Right renal cortex interstitium (tissue), 3 donors: ENCODE results near the gene BRMS1. TPM values are rescaled to one million over a fixed set of nuclear protein-coding genes. Genes with fewer than 3 reads are reported as not detected.
"Not testable (repeated sequence)": the region's sequence is repeated elsewhere in the genome, so short reads cannot be mapped to it uniquely, and the experiment has no call there.

Source experiments
- DNase-seq, 3 donors: peaks; one replicate each; pipeline ENCODE4 v3.0.0-alpha.2; 2013; ENCODE audit warnings: low read depth in 3 of 3, low spot score in 2 of 3
- polyA plus RNA-seq, 3 donors: library from polyadenylated mRNA; unstranded; fragments of 120-200 nt; gene quantifications; one replicate each; pipeline ENCODE4 v1.2.1, GENCODE V29; 2013; ENCODE audit not compliant: insufficient read length in 3 of 3

The BRMS1 gene
- polyA plus RNA-seq, 3 donors, result 30.7 to 32.0 (median 31.3) TPM

DNA sequence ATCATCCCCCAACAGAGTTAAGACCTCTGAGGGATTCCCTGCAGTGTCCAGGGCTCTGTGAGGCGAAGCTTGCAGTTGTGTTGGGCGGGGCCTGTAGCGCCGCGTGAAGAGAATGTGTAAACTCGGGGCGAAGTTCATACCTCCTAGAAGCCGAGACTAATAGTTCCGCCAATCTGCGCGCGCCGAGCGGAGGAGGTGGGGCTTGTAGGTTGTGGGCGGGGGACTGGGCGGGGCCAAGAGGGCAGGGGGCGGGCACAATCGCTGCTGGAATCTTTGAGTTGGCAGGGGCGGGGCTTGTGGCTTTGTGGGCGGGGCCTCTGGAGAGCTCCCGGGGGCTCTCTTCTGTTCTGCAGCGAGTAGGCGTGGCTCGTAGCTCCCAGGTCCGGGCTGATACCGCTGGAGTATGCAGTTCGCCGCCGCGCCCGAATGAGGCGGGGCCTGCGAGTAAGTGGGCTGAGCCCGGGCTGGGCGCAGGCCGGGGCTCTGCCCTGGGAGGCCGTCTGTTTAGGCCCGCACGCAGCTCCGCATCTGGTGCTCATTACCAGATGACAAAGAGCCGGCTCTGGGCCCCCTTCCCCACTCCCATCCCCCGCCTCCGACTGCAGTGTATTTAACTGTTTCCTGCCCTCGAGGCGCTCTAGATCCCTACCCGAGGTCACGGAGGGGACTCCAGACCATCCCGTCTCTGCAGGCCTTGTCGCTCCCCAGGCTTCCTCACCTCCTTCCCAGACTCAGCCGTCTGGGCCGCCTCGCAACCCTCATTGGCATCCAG is 32.2 kb downstream of the BRMS1 start:
- DNase-seq, result peak in 2 of 3 donors; percentile 94 to 95

DNA sequence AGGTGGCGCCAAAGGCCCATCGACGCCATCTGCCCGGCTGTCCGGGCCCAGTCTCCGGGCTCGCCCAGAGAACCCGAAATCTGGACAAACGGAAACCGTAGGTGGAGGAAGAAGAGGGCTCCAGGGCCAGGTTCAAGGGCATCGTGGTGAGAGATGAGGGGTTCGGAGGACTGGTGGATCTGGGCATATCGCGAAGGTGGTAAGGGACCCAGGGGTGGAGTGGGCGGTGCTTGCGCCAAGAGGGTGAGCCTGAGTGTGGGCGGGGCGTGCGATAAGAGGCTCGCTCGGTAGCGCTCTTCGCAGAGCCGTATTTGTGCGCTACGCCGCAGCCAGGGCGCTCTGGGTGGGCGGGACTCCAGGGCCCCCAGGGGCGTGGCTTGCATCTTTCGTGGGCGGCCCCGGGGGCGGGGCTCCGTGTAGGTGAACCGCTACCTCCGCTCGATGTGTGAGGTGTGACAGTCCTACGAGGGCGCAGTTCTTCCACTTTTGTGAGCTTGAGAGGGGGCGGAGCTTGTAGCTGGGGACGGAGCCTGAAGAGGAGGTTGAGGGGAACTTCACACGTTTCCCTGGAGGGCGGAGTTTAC is 32.8 kb downstream of the BRMS1 start:
- DNase-seq, result peak; percentile 82 to 89 (median 83)

DNA sequence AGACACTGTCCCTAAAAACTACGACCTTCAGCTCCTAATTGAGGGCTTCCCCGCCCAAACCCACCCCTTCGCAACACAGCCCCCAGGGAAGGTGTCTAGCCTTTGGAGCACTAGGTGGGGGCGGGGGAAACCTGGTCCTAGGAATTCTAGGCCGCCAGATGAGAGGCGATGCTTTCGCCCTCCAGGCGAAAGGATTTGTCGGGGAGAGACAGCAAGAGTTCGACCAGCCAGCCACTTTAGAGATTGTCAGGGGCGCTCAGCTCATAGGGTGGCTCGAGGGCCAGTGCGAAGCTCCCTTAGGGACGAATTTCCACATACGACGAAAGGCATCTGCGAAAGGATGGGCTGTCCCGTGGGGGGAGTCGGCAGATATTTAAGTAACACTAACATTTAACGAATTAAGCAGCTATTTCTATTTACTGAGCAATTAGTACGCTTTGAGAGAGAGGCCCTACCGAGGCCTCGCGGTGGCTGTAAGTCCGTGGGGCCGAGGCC is 33.4 kb downstream of the BRMS1 start:
- DNase-seq, result no peak

DNA sequence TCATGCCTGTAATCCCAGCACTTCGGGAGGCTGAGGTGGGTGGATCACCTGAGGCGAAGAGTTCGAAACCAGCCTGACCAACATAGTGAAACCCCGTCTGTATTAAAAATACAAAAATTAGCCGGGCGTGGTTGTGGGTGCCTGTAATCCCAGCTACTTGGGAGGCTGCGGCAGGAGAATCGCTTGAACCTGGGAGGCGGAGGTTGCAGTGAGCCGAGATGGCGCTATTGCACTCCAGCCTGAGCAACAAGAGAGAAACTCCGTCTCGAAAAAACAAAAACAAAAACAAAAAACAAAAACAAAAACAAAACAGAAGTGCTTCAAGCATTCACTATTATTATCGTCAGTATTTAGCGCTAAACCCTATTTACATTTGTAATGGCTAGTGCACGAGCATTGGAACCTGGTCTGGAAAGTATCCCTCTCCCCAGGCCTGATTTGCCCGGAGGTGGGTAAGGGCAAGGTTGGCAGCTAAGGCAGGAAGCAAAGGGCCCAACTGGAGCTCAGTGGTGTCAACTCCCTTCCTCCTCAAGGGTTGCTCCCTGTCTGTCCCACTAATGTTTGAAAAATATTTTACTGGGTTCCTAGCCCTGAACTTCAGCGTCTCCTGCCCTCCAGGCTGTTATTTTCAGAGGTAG is 34.0 kb downstream of the BRMS1 start:
- DNase-seq, result not testable (repeated sequence)

DNA sequence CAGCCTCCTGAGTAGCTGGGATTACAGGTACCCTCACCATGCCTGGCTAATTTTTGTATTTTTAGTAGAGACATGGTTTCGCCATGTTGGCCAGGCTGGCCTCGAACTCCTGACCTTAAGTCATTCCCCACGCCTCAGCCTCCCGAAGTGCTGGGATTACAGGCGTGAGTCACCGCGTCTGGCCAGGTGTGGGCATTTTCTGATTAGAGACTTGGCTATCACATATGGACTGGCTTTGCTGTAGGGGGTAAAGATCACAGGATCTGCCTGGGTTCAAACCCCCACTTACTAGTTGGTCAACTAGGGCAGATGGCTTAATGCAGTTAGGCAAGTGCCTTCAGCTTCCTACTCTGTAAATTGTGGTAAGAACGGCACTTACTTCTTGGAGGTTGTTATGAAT is 34.6 kb downstream of the BRMS1 start:
- DNase-seq, result no peak

DNA sequence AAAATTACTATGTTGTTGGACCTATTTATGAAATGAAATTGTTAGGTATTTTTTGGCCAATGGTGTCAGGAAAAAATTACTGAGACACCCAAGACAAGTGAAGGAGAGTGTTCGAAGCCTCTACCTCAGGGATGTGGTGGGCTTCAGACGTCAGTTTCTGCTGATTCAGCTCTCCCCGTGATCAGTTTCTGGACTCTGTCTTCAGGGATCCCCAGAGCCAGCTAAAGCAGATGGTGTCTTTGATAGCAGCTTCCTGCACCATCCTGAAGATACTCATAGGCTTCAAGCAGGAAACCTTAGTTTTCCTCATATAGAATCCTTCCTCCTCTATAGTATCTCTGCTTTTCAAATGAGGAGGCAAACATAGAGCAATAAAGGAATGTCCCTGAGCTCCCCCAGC is 35.4 kb downstream of the BRMS1 start:
- DNase-seq, result no peak

DNA sequence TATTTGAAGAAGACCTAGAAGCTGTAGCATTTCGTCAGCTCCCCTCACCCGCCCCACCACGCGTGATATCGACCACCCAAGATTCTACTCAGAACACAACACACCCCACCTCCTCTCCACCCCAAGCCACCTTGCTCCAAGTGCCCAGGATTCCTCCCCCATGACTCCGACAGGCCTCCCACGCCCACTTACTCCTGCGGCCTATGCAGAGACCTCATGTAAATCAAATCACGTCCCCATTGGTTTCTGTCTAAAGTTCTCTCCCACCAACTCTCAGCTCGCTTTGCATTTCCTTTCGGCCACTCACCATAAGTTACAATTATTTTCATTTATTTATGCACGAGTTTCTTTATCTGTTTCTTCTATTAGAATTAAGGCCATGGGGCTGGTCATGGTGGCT is 42.2 kb downstream of the BRMS1 start:
- no peak for DNase-seq

DNA sequence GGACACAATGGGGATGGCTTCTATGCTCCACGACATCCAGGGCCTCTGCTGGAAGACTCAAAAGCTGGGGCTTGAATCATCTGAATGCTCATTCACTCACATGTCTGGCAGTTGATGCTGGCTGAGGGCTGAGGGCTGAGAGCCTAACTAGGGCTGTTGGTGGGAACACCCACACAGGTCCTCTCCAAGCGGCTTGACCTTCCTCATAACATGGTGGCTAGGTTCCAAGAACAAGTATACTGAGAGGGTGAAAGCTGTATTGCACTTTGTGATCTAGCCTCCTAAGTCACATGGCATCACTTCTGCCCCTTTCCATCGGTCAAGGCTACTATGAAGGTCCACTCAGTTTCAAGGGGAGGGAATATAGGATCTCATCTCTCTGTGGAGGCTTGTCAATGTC is 45.7 kb downstream of the BRMS1 start:
- no peak for DNase-seq

DNA sequence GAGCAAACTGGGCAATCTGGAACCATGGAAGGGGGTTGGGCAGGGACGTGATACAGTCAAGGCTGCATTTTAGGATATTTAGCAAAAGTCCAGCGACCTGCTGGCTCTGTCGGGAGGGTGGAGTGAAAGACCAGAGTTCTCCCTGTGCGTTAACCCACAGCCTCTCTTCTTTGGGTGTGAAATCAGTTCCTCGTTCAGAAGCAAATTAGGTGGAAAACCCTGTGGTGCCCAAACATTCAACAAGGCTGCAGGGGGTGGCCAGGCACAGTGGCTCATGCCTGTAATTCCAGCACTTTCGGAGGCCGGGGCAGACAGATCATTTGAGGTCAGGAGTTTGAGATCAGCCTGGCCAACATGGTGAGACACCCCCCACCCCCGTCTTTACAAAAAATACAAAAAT is 47.3 kb downstream of the BRMS1 start:
- DNase-seq, result no peak

DNA sequence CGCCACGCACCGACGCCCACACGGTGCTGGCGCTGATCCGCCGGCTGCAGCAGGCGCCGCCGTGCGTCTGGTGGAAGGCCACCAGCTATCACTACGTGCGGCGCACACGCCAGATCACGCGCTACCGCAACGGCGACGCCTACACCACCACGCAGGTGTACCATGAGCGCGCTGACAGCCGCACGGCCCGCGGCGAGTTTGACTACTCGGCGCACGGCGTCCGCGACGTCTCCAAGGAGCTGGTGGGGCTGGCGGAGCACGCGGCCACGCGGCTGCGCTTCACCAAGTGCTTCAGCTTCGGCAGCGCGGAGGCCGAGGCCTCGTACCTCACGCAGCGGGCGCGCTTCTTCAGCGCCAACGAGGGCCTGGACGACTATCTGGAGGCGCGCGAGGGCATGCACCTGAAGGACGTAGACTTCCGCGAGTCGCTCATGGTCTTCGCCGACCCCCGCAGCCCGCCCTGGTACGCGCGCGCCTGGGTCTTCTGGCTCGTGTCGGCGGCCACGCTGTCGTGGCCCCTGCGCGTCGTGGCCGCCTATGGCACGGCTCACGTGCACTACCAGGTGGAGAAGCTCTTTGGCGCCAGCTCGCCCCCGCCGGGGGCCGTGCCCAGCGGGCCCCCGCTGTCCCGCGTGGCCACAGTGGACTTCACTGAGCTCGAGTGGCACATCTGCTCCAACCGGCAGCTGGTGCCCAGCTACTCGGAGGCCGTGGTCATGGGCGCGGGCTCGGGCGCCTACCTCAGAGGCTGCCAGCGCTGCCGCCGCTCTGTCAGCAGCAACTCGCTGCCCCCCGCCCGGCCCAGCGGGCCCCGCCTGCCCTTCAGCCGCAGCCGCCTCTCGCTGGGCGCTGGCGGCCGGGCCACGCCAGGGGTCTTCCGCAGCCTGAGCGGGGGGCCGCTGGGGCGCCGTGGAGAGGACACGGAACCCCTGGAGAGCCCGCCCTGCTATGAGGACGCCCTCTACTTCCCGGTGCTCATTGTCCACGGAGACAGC is 50.0 kb downstream of the BRMS1 start:
- DNase-seq, result no peak

DNA sequence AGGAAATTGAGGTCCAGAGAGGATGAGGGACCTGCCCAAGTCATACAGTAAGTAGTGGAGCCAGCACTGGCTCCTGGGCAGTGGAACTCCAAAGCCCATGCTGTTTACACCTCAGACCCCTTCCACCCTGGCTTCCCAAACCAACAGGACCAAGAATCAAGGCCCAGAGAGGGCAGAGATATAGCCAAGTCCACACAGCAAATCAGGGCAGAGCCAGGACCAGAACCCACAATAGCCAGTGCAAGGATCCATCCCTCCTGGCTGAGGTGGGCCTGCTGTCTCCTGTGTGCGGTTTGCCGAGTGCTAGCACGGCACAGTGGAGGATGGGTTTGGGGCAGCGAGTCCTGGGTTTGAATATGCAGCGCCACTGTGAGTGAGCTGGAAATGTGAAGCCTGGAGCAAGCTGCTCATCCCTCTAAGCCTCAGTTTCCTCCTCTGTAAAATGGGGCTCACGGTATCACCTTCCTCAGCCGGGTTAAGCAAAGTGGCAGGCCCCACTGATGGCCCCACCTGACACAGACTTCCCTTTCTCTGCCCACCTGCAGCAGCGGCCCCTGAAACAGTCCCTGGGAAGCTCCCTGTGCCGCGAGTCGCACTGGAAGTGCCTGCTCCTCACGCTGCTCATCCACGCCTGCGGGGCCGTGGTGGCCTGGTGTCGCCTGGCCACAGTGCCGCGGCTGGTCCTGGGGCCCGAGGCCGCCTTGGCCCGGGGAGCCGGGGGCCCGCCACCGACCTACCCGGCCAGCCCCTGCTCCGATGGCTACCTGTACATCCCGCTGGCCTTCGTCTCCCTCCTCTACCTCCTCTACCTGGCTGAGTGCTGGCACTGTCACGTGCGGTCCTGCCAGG is 50.9 kb downstream of the BRMS1 start:
- no peak for DNase-seq

DNA sequence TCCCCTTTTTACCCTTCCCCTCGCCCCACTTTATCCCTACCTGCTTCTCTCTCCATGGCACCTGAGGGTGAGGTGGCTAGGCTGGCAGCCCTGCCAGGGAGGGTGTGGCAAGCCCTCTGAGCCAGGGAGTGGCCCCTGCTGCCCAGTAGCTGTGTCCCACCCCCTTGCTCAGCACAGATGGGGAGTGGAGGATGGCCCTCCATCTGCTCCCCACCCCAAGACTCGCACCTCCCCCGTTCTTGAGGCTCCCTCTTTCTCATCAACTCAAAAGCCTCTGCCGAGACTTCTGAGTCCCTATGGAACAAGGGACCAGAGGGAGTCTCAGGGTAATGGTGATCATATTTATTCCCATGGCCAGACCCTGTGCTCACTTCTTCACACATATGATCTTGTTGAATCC is 51.6 kb downstream of the BRMS1 start:
- no peak for DNase-seq

DNA sequence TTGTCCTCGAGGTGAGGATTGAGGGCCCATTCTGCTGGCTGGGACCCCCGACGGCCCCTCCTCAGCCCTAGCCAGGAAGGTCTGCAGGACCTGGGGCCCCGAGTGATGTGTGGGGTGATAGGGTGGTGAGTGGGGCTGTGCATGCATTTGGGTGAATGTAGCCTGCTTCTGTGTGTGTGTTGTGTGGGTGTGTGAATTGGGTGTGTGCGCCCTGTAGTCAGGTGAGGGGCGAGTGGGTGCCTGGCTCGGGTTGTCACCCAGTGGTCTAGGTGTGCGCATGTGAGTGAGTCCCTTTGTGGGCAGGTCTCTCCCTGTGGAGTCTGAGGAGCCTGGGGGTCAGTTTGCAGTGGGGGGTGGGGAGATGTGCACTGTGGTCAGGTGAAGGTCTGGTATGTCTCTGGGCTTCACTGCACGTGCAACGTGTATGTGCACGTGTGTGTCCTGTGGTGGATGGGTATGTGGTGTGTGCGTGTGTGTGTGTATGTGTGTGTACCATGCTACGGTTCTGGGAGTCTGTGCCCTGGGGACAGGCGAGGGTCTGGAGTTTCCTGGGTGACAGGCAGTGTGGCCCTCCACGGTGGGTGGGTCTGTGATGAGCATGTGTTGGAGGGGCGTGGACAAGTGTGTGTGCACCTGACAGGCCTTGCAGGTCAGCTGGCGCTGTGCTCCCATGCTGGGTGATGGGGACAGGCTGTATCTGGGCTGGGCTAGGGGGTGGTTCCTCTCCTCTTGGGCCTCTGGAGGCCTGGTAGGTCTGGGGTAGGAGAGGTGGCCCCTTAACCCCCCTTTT is 52.2 kb downstream of the BRMS1 start:
- no peak for DNase-seq

DNA sequence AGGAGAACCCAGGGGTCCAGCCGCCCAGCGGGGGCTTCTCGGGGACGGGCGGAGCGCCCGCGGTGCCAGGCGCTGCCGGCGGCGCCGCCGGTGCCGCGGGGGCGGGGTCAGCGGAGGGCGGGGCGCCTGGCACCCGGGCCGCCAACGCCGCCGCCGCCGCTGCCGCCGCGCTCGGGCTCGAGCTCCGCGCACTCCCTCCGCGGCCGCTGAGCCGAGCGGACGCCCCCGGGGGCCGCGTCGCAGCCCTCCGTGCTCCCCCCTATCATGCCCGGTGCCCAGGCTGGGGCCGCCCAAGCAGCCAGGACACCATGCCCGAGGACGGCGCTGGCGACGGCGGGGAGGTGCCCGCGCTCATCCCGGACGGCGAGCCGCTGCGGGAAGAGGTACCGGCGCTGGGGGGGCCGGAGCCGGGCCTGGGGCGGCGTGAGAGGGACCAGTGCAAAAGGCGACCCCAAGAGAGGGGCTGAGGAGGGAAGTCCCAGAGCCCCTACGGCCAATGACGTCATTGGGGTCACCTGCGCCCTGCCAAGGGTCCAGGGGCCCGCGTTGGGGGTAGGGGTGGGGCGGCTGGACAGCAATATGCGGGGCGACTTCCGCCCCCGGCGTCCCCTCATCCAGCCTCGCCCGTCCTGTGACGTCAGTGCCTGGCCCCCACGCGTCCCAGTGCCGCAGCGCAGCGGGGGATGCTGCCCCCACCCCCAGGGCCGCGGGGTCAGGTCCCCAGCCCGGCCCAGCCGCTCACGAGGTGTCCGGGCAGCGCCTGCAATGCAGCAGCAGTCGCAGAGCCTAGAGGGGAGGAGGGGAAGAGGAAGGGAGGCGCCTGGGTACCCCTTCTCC is 53.0 kb downstream of the BRMS1 start, which contains the start of gene TMEM151A:
Gene TMEM151A, plus strand, starts transcription at position 189 of the 837 bp plus-strand sequence. Its CDS starts 120 bp downstream, at position 309.
- DNase-seq, result no peak

DNA sequence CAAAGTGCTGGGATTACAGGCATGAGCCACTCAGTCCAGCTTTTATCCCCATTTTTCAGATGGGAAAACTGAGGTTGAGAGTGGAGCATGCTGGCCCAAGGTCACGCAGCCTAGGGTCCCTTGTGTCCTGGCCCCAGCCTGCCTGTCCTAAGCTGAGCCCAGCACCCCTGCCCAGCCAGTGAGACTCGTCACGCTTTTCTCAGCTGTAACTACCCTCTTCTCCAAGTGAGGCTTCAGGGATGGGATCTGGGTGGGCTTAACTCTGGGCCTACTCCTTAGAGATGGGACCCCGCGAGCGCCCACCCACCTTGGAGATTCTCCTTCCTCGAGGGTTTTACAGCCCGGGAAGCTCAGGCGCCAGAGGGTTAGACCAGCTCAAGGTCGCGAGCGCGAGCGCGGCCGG is 53.6 kb downstream of the BRMS1 start:
- no peak for DNase-seq

DNA sequence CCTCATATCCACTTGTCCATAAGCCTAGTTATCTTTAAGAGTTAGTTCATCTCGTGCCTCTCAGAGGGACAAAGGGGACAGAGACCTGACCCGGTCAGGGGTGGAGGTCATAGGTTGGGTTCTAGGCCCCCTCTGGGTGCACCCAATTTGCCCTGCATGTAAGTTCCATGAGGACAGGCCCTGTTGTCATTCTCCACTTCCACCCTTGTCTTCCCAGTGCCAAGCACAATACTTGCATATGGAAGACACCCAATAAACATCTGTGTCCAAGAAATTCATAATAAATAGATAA is 54.6 kb downstream of the BRMS1 start:
- no peak for DNase-seq

DNA sequence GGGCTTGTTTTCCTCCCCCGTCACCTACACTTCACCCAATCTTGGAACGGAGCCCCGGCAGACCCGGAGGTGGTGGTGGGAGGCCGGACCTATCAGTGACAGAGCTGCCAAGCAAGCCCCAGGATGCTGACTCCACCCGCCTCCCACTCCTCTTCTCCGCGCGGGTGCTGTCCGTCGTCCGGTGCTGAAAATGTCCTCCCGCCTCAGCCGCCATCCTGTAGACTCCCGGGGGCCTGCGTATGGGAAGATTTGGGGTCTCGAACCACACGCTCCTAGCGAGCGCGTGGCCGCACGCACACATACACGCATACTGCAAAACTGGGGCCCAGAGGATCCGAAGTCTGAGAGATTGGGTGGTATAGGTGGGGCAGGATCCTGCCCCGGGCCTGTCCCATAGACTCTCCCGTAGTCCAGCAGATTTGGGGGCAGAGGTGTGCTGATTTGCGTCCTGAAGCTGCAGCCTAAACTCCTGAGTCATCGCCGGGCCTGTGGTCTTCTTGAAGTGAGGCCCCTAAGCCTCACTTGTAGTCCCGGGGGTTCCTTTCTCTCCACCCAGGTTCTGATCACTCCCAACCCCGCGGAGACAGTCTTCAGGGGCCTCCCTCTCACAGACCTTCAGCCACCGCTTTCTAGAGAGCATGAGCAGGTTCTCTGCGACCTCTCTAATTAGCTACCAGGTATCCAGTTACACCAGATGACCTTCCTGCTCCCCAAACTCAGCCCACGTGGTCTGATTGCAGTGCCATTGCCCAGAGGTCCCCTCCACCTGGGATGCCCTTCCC is 55.2 kb downstream of the BRMS1 start:
- DNase-seq, result peak; percentile 72 to 80 (median 73)
